ENCODE measurements around the gene ZG16B.

Gene ZG16B

GRCh38 chr16:2825049-2825742 lies 4.9 kb upstream of the ZG16B start:
- DNase-seq (no peak), ATAC-seq (no peak)

GRCh38 chr16:2825906-2826305 lies 4.2 kb upstream of the ZG16B start:
- DNase-seq (no peak), ATAC-seq (no peak)

- DNase-seq (no peak), ATAC-seq (no peak)
These were observed 3.3 kb upstream of the ZG16B start for GRCh38 chr16:2826591-2827373.

GRCh38 chr16:2827374-2827791 lies 2.7 kb upstream of the ZG16B start:
- ATAC-seq, result no peak
- no peak for DNase-seq

GRCh38 chr16:2827831-2828520 lies 2.1 kb upstream of the ZG16B start:
- ATAC-seq (no peak), DNase-seq (no peak)

GRCh38 chr16:2828521-2828840 lies 1.6 kb upstream of the ZG16B start:
- ATAC-seq (no peak), DNase-seq (no peak)

- no peak for ATAC-seq
- no peak for DNase-seq
These were observed 1.1 kb upstream of the ZG16B start for GRCh38 chr16:2828876-2829430.

GRCh38 chr16:2830355-2830695 lies 222 bp downstream of the ZG16B start:
- ATAC-seq (no peak), DNase-seq (no peak)

- DNase-seq, result no peak
- no peak for ATAC-seq
These were observed 1.1 kb downstream of the ZG16B start for GRCh38 chr16:2831203-2831602.

- DNase-seq, result no peak
- ATAC-seq, result no peak
These were observed 3.7 kb downstream of the ZG16B start for GRCh38 chr16:2833776-2834175.

GRCh38 chr16:2834968-2835367 lies 4.9 kb downstream of the ZG16B start:
- DNase-seq, result no peak

GRCh38 chr16:2835638-2836493 lies 5.8 kb downstream of the ZG16B start:
- DNase-seq, result no peak
- ATAC-seq, result no peak

More at GRCh38 chr16:2834968-2835367, 4.9 kb downstream of the ZG16B start:
- ATAC-seq, result no peak

- no peak for ATAC-seq
- DNase-seq, result no peak
These were observed 6.8 kb downstream of the ZG16B start for GRCh38 chr16:2836646-2837508.

GRCh38 chr16:2838928-2839327 lies 8.8 kb downstream of the ZG16B start:
- DNase-seq (peak; percentile 72), ATAC-seq (peak; percentile 73)

- DNase-seq, result no peak
- ATAC-seq, result no peak
These were observed 9.7 kb downstream of the ZG16B start for GRCh38 chr16:2839650-2840450.

GRCh38 chr16:2840914-2841313 lies 10.8 kb downstream of the ZG16B start:
- DNase-seq, result no peak
- ATAC-seq, result no peak

GRCh38 chr16:2841606-2842339 lies 11.7 kb downstream of the ZG16B start:
- DNase-seq, result no peak
- ATAC-seq, result peak; percentile 16

GRCh38 chr16:2842340-2843000 lies 12.4 kb downstream of the ZG16B start:
- ATAC-seq, result peak; percentile 68

GRCh38 chr16:2843526-2843925 lies 13.4 kb downstream of the ZG16B start:
- DNase-seq (no peak), ATAC-seq (no peak)

More at GRCh38 chr16:2842340-2843000, 12.4 kb downstream of the ZG16B start:
- DNase-seq, result peak; percentile 91
